IPS-15b (cell line): ENCODE data around the gene ZFHX3.

Experiments
- H3K27me3 ChIP-seq: one replicate; pipeline ENCODE4 v1.6.1; 2013; ENCODE audit warnings: low read length; ENCODE audit not compliant: control insufficient read depth, insufficient read depth
- H3K36me3 ChIP-seq: one replicate; pipeline ENCODE4 v1.6.1; 2013; ENCODE audit warnings: low read length; ENCODE audit not compliant: control insufficient read depth, insufficient read depth
- H3K4me1 ChIP-seq: one replicate; pipeline ENCODE4 v1.6.1; 2013; ENCODE audit warnings: mild to moderate bottlenecking, low read length; ENCODE audit not compliant: control insufficient read depth, insufficient read depth
- H3K4me3 ChIP-seq: one replicate; pipeline ENCODE4 v1.5.1; 2013; ENCODE audit warnings: low read depth, low read length
- H3K9ac ChIP-seq: one replicate; pipeline ENCODE4 v1.6.1; 2013; ENCODE audit warnings: low read depth, mild to moderate bottlenecking, low read length
- H3K9me3 ChIP-seq: one replicate; pipeline ENCODE4 v1.6.1; 2013; ENCODE audit warnings: mild to moderate bottlenecking, low read length; ENCODE audit not compliant: control insufficient read depth, insufficient read depth

ZFHX3 gene

DNA sequence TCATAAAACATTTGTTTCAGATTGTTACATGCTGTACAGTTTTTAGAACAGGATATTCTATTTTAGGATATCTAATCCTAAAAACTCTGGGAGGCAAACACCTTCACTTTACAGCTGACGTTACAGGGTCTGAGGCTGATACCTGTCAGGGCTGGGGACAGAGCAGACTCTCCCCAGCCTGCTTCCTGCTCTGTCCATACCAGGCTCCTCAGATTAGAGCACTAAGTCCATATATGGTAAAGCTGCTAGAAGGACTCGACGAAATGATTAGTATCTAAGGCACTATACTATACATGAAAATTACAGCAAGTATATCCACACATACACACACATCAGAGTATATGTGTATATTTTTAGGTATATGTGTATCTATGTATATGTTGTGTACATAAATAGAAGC is 125.2 kb downstream of the ZFHX3 start:
- H3K4me1 ChIP-seq, result no peaks in the 10 kb centered on the region

DNA sequence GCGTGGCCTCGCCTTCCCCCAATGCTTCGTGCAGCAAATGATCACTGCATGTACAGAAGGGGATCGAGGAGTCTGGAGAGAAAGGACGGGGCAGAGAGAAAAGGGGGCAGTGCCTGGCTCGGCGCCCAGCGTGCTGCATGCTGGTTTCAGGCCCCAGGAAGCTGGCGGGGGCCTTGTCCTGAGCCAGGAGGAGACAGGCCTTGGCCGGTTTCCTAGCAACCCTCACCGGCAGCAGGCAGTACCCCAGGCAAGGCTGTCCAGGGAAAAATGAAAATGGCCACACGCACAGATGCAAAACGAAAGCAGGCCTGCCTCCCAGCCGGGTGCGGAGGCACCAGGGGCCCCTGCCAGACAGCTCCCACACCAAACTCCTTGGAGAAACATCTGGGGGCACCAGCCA is 126.3 kb downstream of the ZFHX3 start:
- no peak overlapping the region for H3K4me3 ChIP-seq
- H3K4me1 ChIP-seq, result no peaks in the 10 kb centered on the region
- H3K9ac ChIP-seq, result no peak overlapping the region
- no peaks in the 10 kb centered on the region for H3K9me3 ChIP-seq
- H3K36me3 ChIP-seq, result peaks cover 2% of the 10 kb centered on the region
- no peaks in the 10 kb centered on the region for H3K27me3 ChIP-seq

More for the DNA sequence above, 125.2 kb downstream of the ZFHX3 start:
- Histone ChIP-seq H3K9ac (no peak overlapping the region), H3K9me3 (no peaks in the 10 kb centered on the region), H3K36me3 (peaks cover 3% of the 10 kb centered on the region), H3K27me3 (no peaks in the 10 kb centered on the region), H3K4me3 (no peak overlapping the region)

DNA sequence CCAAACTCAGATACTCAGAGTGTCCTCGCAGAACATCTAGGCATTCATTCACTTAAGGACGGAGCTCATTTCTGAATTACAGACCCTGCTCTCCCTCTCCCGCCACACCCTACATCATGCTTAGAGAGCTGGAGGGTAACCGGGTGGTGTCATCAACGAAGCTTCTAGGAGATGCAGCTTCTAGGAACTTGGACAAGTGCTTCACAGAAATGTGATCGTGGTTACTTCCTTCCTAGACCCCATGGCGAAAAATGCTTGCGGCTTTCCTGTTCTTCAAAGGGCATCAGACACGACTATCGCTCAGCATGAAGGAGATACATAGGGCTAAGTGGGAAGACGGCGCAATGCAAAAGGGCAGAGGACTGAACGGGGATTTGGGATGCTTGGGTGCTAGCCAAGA is 126.8 kb downstream of the ZFHX3 start:
- H3K4me3 ChIP-seq, result no peak overlapping the region
- no peaks in the 10 kb centered on the region for H3K27me3 ChIP-seq
- H3K9me3 ChIP-seq, result no peaks in the 10 kb centered on the region
- H3K4me1 ChIP-seq, result no peaks in the 10 kb centered on the region
- no peak overlapping the region for H3K9ac ChIP-seq
- no peaks in the 10 kb centered on the region for H3K36me3 ChIP-seq

DNA sequence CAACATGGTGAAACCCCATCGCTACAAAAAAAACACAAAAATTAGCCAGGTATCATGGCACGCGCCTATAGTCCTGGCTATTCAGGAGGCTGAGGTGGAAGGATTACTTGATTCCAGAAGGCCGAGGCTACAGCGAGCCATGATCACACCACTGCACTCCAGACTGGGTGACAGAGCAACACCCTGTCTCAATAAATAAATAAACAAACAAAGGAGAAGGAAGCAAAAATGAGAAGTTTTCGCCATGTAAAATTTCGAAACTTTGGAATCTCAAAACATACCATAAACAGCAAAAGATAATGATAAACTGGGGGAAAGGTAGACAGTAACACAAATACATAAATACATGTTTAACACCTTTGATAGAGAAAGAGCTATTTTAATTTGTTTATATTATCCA is 130.9 kb downstream of the ZFHX3 start:
- Histone ChIP-seq H3K36me3 (no peaks in the 10 kb centered on the region), H3K27me3 (no peaks in the 10 kb centered on the region), H3K9ac (no peak overlapping the region), H3K4me3 (no peak overlapping the region), H3K4me1 (no peaks in the 10 kb centered on the region), H3K9me3 (no peaks in the 10 kb centered on the region)

DNA sequence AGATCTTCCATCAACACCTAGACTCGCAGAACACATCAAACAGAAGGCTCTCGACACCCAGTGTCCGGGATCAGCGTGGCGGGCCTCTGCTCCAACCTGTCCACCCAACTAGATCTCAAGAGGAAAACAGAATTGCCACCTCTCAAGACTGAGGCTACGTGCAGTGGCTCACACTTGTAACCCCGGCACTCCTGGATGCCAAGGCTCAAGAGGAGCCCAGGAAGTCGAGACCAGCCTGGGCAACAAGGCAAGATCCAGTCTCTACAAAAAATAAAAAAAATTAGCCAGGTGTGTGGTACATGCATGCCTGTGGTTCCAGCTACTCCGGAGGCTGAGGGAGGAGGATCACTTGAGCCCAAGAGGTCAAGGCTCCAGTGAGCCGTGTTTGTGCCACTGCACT is 132.6 kb downstream of the ZFHX3 start:
- Histone ChIP-seq H3K4me1 (no peaks in the 10 kb centered on the region), H3K9ac (no peak overlapping the region), H3K4me3 (no peak overlapping the region), H3K36me3 (no peaks in the 10 kb centered on the region), H3K9me3 (no peaks in the 10 kb centered on the region), H3K27me3 (no peaks in the 10 kb centered on the region)

DNA sequence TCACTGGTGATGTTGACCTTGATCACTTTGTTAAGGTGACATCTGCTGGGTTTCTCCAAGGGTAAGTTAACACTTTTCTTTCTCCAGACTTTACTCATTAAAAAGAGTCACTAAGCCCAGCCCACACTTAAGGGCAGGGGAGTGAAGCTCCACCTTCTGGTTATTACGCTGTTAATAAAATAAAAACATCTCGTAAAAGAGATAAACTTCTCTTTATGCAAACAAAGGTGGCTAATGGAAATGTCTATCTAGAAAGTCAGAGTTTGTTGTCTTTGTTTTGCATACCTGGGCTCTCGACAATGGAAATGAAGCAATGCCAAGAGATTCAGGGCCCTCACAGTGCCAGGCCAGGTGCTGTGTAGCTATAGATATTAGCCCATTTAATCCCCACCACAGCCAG is 134.4 kb downstream of the ZFHX3 start:
- no peaks in the 10 kb centered on the region for H3K27me3 ChIP-seq
- H3K4me3 ChIP-seq, result no peak overlapping the region
- H3K36me3 ChIP-seq, result no peaks in the 10 kb centered on the region
- no peak overlapping the region for H3K9ac ChIP-seq
- H3K4me1 ChIP-seq, result peaks cover 5% of the 10 kb centered on the region
- H3K9me3 ChIP-seq, result no peaks in the 10 kb centered on the region

DNA sequence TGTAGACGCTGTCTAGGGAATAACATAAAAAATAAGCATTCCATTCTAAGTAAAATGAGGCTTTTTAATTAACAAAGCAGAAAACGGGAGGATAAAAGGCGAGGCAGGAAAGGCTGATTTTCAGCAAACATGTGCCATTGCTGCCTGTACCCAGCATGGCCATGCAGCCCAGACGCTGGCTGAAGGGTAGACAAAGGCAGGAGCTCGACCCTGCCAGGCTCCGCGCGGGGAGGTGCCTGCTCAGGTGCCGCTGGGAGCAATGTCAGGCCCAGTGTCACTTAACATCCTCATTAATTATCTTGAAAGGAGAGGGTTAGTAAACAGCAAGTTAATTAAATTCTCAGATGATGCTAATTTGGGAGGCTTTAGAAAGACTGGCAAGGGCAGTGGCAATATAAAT is 136.0 kb downstream of the ZFHX3 start:
- Histone ChIP-seq H3K4me3 (no peak overlapping the region), H3K9ac (no peak overlapping the region), H3K4me1 (peaks cover 5% of the 10 kb centered on the region), H3K9me3 (no peaks in the 10 kb centered on the region), H3K36me3 (no peaks in the 10 kb centered on the region), H3K27me3 (no peaks in the 10 kb centered on the region)

DNA sequence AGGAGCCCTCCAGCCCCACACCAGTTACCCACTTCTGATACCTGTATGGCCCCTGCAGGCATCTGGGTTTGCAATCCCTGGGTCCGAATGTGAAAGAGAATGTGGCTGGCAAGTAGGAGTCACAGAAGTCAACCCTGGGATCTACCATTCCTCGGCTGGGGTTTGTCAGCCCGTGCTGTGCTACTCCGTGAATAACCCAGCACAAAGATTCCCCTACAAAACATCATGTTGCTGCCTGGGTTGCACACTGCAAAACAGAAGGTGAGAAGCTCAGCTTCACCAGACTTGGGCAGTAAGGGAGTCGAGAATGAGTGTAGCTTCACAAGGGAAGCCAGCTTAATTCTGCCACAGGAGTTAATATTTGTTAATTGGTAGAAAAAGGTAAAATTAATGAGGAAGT is 137.1 kb downstream of the ZFHX3 start:
- no peaks in the 10 kb centered on the region for H3K36me3 ChIP-seq
- H3K27me3 ChIP-seq, result no peaks in the 10 kb centered on the region
- no peaks in the 10 kb centered on the region for H3K9me3 ChIP-seq
- peaks cover 5% of the 10 kb centered on the region for H3K4me1 ChIP-seq
- H3K9ac ChIP-seq, result no peak overlapping the region
- no peak overlapping the region for H3K4me3 ChIP-seq

DNA sequence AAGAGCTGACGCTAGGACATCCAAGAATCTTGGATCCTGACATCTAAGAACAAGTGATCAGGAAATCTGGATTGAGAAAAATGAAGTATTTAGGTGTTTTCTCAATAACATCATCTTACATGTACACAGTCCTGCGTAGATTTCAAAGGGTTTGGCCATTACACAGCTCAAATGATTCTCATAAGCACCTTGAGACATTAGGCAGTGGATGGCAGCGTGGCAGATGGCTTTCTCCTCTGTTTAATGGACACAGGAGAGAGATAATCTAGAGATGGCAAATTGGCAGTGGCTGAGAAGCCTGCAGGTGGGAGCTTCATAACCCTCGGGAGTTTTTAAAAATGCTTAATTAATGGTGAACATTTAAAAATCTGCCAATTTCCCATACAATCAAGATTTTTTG is 137.5 kb downstream of the ZFHX3 start:
- Histone ChIP-seq H3K27me3 (no peaks in the 10 kb centered on the region), H3K4me3 (no peak overlapping the region), H3K9me3 (no peaks in the 10 kb centered on the region), H3K4me1 (peaks cover 5% of the 10 kb centered on the region), H3K36me3 (no peaks in the 10 kb centered on the region), H3K9ac (no peak overlapping the region)

DNA sequence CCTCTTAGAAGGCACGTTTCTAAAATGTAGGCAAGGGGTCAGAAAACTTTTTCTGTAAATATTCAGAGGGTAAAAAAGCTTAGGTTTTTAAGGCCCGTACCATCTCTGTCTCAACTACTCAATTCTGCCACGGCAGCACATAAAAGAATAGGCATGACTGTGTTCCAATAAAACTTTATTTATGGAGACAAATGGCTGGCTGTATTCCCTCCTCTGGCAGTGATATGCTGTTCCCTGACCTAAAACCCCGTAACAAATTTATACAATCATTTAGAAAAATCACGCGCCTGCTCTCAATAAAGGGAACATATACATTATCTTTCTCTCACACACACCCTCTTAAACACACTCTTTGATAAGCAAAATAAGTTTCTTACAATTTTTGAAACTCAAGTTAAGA is 138.7 kb downstream of the ZFHX3 start:
- Histone ChIP-seq H3K4me3 (no peak overlapping the region), H3K9me3 (no peaks in the 10 kb centered on the region), H3K27me3 (no peaks in the 10 kb centered on the region), H3K9ac (no peak overlapping the region), H3K4me1 (peaks cover 5% of the 10 kb centered on the region), H3K36me3 (no peaks in the 10 kb centered on the region)

DNA sequence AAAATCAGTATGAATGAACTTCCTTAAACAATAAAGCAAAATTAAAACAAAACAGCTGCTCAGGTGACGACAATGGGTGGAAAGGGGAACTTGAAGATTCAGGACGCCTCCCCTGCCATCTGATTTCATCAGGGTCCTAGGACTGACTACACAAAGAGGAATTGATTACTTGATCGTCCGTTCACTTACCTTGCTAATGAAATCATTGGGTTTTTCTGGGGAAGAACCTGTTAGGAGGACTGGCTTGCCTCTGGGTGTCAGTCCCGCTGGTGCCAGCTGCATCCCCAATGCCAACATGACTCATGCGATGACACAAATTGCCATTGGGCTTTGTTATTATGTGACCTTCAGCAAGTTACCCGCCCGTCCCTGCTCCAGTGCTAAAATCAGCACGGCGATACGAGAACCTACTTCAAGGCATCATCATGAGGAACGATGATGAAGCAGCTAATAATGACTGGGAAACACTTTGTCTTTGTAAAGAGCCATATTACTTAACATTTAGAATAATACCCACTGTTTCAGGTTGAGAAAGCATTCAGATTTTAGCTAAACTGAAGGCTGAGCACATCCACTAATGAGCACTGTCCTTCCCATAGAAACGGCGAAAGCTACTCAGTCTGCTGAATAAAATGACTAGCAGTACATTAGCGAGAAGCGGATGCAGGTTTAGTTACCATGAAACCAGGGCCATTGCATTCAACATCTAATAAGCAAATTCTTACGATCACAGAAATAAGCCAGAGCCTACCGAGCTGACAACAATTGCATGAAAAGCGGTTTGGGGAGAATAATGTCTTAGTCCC is 139.4 kb downstream of the ZFHX3 start:
- H3K4me3 ChIP-seq, result no peak overlapping the region
- H3K36me3 ChIP-seq, result no peaks in the 10 kb centered on the region
- peaks cover 5% of the 10 kb centered on the region for H3K4me1 ChIP-seq
- no peaks in the 10 kb centered on the region for H3K27me3 ChIP-seq
- no peaks in the 10 kb centered on the region for H3K9me3 ChIP-seq
- no peak overlapping the region for H3K9ac ChIP-seq

DNA sequence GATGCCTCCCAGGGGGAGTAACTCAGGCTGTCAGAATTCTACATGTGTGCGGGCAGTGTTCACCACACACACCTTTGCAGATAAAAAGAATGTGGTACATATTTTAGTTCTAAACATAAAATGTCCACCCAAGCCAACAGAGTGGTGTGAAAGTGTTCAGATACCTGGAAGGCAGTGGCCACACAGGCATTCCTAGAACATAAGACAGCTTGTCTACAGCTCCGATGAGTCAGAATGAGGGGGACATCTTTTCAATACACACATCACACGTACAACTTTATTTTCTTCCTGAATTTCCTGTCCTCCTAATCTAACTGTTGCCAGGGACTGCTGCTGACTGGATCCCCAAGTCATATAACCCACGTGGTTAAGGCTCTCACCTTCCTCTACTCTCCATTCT is 142.3 kb downstream of the ZFHX3 start:
- no peaks in the 10 kb centered on the region for H3K9me3 ChIP-seq
- H3K27me3 ChIP-seq, result no peaks in the 10 kb centered on the region
- no peaks in the 10 kb centered on the region for H3K36me3 ChIP-seq
- no peak overlapping the region for H3K9ac ChIP-seq
- H3K4me3 ChIP-seq, result no peak overlapping the region
- H3K4me1 ChIP-seq, result peaks cover 5% of the 10 kb centered on the region
